NB4 (cell line): ENCODE data around the gene CAPNS2.

ENCODE experiments used
- DNase-seq: peaks from one replicate; pipeline ENCODE4 v3.0.0; 2010; ENCODE audit warnings: low read depth
- H3K4me3 ChIP-seq: one replicate; pipeline ENCODE4 v1.5.1; 2011; ENCODE audit warnings: mild to moderate bottlenecking, low read depth, low read length, moderate library complexity
- MAX ChIP-seq: IDR thresholded peaks from 2 replicates; pipeline ENCODE4 v1.6.1; 2011; ENCODE audit warnings: low read depth, low read length
- MYC ChIP-seq: IDR thresholded peaks from 2 replicates; pipeline ENCODE4 v1.6.1; 2011; ENCODE audit warnings: low read depth, low read length
- POLR2A ChIP-seq: IDR thresholded peaks from 2 replicates; pipeline ENCODE4 v1.6.1; 2011; ENCODE audit warnings: mild to moderate bottlenecking; ENCODE audit not compliant: insufficient read length; ENCODE audit errors: extremely low read depth
- TF ChIP-seq, protein P1 (sequence below): IDR thresholded peaks from one replicate; pipeline ENCODE4 v1.5.1; 2012; ENCODE audit warnings: low read depth, low read length

Gene CAPNS2

GRCh38 chr16:55575496-55575895 is 9.0 kb downstream of the CAPNS2 start:
- TF ChIP-seq MYC (no peak), MAX (no peak)
- no peak for DNase-seq
- H3K4me3 ChIP-seq: no peak overlapping the region

- TF ChIP-seq MYC (no peak), POLR2A (no peak), MAX (no peak)
- TF ChIP-seq, protein P1, sequence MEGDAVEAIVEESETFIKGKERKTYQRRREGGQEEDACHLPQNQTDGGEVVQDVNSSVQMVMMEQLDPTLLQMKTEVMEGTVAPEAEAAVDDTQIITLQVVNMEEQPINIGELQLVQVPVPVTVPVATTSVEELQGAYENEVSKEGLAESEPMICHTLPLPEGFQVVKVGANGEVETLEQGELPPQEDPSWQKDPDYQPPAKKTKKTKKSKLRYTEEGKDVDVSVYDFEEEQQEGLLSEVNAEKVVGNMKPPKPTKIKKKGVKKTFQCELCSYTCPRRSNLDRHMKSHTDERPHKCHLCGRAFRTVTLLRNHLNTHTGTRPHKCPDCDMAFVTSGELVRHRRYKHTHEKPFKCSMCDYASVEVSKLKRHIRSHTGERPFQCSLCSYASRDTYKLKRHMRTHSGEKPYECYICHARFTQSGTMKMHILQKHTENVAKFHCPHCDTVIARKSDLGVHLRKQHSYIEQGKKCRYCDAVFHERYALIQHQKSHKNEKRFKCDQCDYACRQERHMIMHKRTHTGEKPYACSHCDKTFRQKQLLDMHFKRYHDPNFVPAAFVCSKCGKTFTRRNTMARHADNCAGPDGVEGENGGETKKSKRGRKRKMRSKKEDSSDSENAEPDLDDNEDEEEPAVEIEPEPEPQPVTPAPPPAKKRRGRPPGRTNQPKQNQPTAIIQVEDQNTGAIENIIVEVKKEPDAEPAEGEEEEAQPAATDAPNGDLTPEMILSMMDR: no peak
- H3K4me3 ChIP-seq: no peak overlapping the region
- DNase-seq: no peak
Measured at GRCh38 chr16:55576384-55576783, 9.9 kb downstream of the CAPNS2 start.

DNA sequence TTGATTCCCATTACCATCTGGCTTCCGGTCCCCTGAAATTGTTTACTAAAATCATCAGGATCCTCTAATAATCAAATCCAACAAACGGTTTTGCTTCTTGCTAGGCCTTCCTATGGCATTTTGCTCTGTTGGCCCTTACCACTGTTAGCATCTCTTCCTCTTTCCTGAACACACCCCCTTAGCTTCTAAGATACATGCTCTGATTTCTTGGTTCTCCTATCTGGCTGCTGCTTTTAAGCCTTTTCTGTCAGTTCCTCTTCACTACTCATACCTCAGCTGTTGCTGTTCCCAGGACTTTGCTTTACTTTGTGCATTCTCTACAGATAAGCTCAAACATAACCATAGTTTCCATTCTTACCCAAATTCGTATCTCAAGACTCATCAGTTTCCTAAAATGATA is 11.4 kb downstream of the CAPNS2 start:
- no peak overlapping the region for H3K4me3 ChIP-seq
- TF ChIP-seq POLR2A (no peak), MAX (no peak)
- peak; percentile 7 for DNase-seq

- no peak for TF ChIP-seq POLR2A
- TF ChIP-seq MYC: no peak
- TF ChIP-seq, protein P1: no peak
- TF ChIP-seq MAX: no peak
- H3K4me3 ChIP-seq: no peak overlapping the region
- no peak for DNase-seq
Measured at GRCh38 chr16:55585631-55586030, 19.1 kb downstream of the CAPNS2 start.

GRCh38 chr16:55588799-55589198 is 22.3 kb downstream of the CAPNS2 start:
- no peak for TF ChIP-seq MAX
- TF ChIP-seq POLR2A: no peak
- TF ChIP-seq, protein P1: no peak
- TF ChIP-seq MYC: no peak
- H3K4me3 ChIP-seq: no peak overlapping the region
- DNase-seq: peak; percentile 43

DNA sequence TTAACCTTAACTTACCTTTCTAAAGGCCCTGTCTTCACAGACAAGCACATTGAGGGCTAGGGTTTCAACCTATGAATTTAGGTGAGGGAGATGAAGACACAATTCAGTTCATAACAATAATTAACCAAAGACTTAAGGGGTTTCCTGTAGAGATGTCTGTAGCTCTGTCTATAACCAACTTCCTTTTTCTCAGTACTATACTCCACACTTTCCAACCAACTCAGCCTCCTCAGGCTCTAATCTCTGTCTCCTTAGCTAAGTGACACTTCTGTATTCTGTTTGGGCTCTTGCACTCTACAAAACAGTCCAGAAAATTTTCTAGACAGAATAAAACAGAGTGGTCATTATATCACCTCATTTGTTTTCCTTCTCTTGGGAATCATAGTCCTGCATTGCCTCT is 25.8 kb downstream of the CAPNS2 start:
- H3K4me3 ChIP-seq: no peak overlapping the region
- DNase-seq: peak; percentile 23
- TF ChIP-seq, protein P1: no peak
- TF ChIP-seq MAX: no peak
- TF ChIP-seq POLR2A: no peak
- TF ChIP-seq MYC: no peak

DNA sequence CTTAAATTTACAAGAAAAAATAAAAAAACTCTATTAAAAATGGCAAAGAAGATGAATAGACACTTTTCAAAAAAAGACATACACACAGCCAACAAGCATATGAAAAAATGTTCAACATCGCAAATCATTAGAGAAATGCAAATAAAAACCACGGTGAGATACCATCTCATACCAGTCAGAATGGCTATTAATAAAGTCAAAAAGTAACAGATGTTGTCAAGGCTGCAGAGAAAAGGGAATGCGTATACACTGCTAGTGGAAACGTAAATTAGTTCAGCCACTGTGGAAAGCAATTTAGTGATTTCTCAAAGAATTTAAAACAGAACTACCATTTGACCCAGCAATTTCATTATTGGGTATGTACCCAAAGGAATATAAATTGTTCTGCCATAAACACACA is 31.4 kb downstream of the CAPNS2 start:
- H3K4me3 ChIP-seq: no peak overlapping the region
- DNase-seq: no peak
- TF ChIP-seq MYC (no peak), MAX (no peak), POLR2A (no peak)
- TF ChIP-seq, protein P1: no peak
